Effector memory CD8-positive, alpha-beta T cell (primary cell): ENCODE data around the gene PLXNA4.

Experiments used
- ATAC-seq: fragments of 150-1000 bp; cut with Tn5 transposase; replicated peaks from 2 replicates; pipeline ENCODE4 v1.10.0; 2021; ENCODE audit warnings: mild to moderate bottlenecking, moderate library complexity
- DNase-seq, 3 experiments: peaks; one replicate each; pipeline ENCODE4 v3.0.0; 2021
- H3K27ac Mint-ChIP-seq, 2 donors: one replicate each; pipeline ENCODE4 v1.8.0; 2022; ENCODE audit warnings: mild to moderate bottlenecking in 2 of 2, mixed read lengths in 2 of 2, moderate library complexity in 2 of 2
- H3K27me3 Mint-ChIP-seq, 2 donors: one replicate each; pipeline ENCODE4 v1.8.0; 2022; ENCODE audit warnings: mixed read lengths in 2 of 2
- H3K36me3 Mint-ChIP-seq: one replicate; pipeline ENCODE4 v1.8.0; 2022; ENCODE audit warnings: mild to moderate bottlenecking, moderate library complexity, mixed read lengths; ENCODE audit not compliant: insufficient read depth
- H3K4me1 Mint-ChIP-seq, 2 donors: one replicate each; pipeline ENCODE4 v1.8.0; 2022; ENCODE audit warnings: low read depth in 2 of 2, mixed read lengths in 2 of 2
- H3K4me3 Mint-ChIP-seq, 2 donors: one replicate each; pipeline ENCODE4 v1.8.0; 2022; ENCODE audit warnings: mild to moderate bottlenecking in 2 of 2, mixed read lengths in 2 of 2, moderate library complexity in 2 of 2
- H3K9me3 Mint-ChIP-seq, 2 donors: one replicate each; pipeline ENCODE4 v1.8.0; 2022; ENCODE audit warnings: mixed read lengths in 2 of 2

PLXNA4 gene

DNA sequence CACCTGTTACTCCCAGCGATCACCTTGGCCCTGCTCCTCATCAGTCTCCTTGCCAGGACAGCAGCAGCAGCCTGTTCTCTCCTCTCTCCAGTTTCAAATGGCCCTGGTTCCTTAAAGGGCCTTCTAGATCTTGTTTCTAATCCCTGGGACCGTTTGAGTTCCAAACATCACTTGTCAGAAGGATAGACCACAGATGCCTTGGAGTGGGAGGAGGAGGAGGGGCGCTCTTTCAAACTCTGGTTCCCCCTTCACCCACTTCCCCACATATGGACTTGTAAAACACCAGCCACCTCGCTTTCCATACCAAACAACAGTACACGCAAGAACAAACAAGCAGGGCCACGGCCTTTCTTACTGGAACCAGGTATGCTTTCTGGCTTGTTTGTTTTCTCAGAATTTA is 104.8 kb downstream of the PLXNA4 start:
- Mint-ChIP-seq H3K27ac (no peak overlapping the region), H3K4me3 (no peak overlapping the region), H3K4me1 (peaks cover 10 to 17% of the 10 kb centered on the region in 2 donors), H3K9me3 (no peaks in the 10 kb centered on the region), H3K27me3 (peaks cover 44 to 89% of the 10 kb centered on the region in 2 donors), H3K36me3 (peaks cover 6% of the 10 kb centered on the region)
- ATAC-seq (no peak), DNase-seq (no peak)

DNA sequence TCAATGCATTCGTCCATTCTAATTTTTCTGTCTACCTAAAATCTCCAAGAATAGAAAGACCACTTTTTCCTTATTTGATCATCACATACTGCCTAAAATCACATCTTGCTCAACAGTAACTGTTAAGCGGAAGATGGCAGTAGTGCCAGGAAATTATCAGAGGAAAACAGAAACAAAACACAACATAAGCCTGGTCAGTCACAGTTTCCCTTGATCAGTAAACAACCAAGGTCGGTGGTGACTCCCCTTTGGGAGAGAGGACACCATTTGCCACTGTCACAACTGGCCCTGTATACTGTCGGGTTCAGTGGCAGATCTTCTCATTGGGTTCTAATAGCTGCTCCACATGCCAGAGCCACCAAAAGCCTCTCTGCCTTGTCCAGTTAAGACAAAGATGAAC is 106.6 kb downstream of the PLXNA4 start:
- Mint-ChIP-seq H3K36me3 (peaks cover 6% of the 10 kb centered on the region), H3K27me3 (peaks cover 47 to 84% of the 10 kb centered on the region in 2 donors), H3K27ac (no peak overlapping the region), H3K9me3 (no peaks in the 10 kb centered on the region), H3K4me3 (no peak overlapping the region), H3K4me1 (peaks cover 10 to 18% of the 10 kb centered on the region in 2 donors)
- no peak for ATAC-seq
- no peak for DNase-seq

DNA sequence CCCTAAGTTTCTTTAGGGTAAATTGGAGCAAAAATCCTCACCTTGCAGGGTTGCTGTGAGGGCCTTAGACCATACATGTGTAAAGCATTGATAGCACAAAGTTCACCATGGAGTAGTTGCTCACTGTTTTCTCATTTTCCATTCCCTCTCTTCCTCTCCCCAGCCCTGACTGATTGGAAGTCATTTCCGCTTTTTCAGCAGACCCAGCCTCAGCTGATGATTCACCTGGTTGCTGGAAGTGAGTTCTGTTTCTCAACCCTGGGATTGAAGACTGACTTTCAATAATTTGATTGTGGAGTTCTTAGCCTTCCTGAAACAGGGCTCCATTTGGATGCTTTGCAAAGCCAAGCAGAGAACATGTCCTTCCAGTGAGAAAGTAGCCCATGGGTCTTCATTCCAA is 107.0 kb downstream of the PLXNA4 start:
- H3K4me3 Mint-ChIP-seq = no peak overlapping the region
- ATAC-seq (no peak), DNase-seq (no peak)
- H3K27me3 Mint-ChIP-seq = peaks cover 47 to 83% of the 10 kb centered on the region in 2 donors
- H3K4me1 Mint-ChIP-seq = peaks cover 7 to 14% of the 10 kb centered on the region in 2 donors
- H3K27ac Mint-ChIP-seq = no peak overlapping the region
- H3K9me3 Mint-ChIP-seq = no peaks in the 10 kb centered on the region
- peaks cover 6% of the 10 kb centered on the region for H3K36me3 Mint-ChIP-seq

DNA sequence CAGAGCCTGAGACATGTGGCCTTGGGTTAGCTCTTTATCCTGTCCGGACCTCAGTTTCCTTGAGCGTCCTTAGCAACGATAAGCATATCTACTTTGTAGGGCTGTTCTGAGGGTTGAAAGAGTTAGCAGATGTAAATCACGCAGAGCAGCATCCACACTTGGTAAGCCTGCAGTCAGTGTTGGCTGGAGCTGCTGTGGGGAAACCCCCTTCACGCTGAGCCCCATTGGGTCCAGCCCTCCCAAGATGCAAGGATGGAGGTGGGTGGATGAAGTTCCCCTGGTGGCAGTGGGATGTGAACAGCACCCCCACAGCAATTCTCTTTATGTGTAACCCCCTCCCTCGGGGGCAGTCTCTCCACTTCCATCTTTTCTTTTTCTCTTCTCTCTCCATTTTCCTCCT is 109.9 kb downstream of the PLXNA4 start:
- no peaks in the 10 kb centered on the region for H3K9me3 Mint-ChIP-seq
- peaks cover 23 to 54% of the 10 kb centered on the region in 2 donors for H3K27me3 Mint-ChIP-seq
- no peak for DNase-seq
- H3K4me3 Mint-ChIP-seq = no peak overlapping the region
- H3K27ac Mint-ChIP-seq = no peak overlapping the region
- peaks cover 6% of the 10 kb centered on the region for H3K36me3 Mint-ChIP-seq
- ATAC-seq = peak; percentile 41
- peaks cover 7 to 19% of the 10 kb centered on the region in 2 donors for H3K4me1 Mint-ChIP-seq

DNA sequence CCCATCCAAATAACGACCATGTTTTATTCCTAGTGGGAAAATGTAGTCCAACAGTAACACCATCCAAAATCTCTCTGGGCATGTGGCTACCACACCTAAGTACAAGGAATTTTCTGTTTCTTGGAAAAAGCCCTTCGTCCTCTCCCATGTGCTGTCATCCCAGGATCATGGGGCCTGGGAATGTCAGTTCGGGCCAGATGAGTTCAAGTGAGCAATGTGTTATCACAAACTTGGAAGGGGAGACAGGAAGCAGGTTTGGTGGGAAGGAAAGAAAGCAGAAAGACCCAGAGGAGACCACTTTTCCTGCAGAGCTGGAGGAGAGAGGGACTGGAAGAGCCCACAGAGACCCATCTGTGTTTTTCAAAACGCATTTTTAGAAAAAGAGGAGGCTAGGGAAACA is 110.8 kb downstream of the PLXNA4 start:
- DNase-seq (no peak), ATAC-seq (no peak)
- peaks cover 6% of the 10 kb centered on the region for H3K36me3 Mint-ChIP-seq
- H3K4me1 Mint-ChIP-seq = peaks cover 16 to 28% of the 10 kb centered on the region in 2 donors
- no peak overlapping the region for H3K27ac Mint-ChIP-seq
- peaks cover 19 to 46% of the 10 kb centered on the region in 2 donors for H3K27me3 Mint-ChIP-seq
- H3K4me3 Mint-ChIP-seq = no peak overlapping the region
- H3K9me3 Mint-ChIP-seq = no peaks in the 10 kb centered on the region

DNA sequence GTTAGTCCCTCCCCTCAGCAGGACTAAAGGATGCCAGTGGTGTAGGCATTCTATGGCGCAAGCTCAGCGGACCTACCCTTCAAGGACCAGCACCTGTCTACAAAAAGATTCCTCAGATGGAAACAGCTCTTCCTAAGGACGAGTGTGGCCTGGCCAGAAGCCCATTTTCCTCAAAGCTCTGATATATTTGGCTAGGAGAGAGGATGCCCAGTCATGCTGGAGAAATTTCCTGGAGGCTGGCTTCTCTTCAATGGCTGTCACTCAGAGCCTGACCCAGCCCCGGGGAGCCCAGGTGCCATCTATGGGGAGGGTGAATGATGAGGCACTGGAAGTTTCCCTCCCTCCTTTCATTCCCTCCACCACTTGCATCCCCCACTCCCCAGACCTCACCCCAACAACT is 111.5 kb downstream of the PLXNA4 start:
- ATAC-seq (no peak), DNase-seq (no peak)
- H3K27me3 Mint-ChIP-seq = peaks cover 19 to 39% of the 10 kb centered on the region in 2 donors
- H3K27ac Mint-ChIP-seq = no peak overlapping the region
- no peak overlapping the region for H3K4me3 Mint-ChIP-seq
- H3K36me3 Mint-ChIP-seq = peaks cover 6% of the 10 kb centered on the region
- no peaks in the 10 kb centered on the region for H3K9me3 Mint-ChIP-seq
- H3K4me1 Mint-ChIP-seq = peaks cover 16 to 29% of the 10 kb centered on the region in 2 donors

GRCh38 chr7:132463922-132464321 is 112.3 kb downstream of the PLXNA4 start:
- Mint-ChIP-seq H3K4me1 (peaks cover 16 to 29% of the 10 kb centered on the region in 2 donors), H3K27me3 (peaks cover 12 to 31% of the 10 kb centered on the region in 2 donors), H3K27ac (no peak overlapping the region), H3K4me3 (no peak overlapping the region), H3K9me3 (no peaks in the 10 kb centered on the region), H3K36me3 (peaks cover 6% of the 10 kb centered on the region)
- ATAC-seq (no peak), DNase-seq (no peak)

DNA sequence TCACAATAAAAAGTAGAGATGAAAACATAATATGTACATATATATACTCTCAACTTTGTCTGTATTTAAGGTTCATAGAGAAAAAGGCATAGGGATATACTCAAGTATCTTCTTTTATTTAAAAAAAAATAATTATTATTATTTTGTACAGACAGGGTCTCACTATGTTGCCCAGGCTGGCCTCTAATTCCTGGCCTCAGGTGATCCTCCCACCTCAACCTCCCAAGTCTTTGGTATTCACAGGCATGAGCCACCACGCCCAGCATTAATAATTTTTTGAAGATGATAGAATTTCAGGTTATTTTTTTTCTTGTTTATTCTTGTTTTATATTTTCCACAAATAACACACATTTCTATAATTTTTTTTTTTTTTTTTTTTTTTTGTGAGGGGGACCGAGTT is 113.8 kb downstream of the PLXNA4 start:
- no peak overlapping the region for H3K4me3 Mint-ChIP-seq
- ATAC-seq (no peak), DNase-seq (no peak)
- no peak overlapping the region for H3K27ac Mint-ChIP-seq
- peaks cover 18 to 29% of the 10 kb centered on the region in 2 donors for H3K4me1 Mint-ChIP-seq
- H3K9me3 Mint-ChIP-seq = no peaks in the 10 kb centered on the region
- H3K36me3 Mint-ChIP-seq = no peaks in the 10 kb centered on the region
- peaks cover 9 to 17% of the 10 kb centered on the region in 2 donors for H3K27me3 Mint-ChIP-seq

DNA sequence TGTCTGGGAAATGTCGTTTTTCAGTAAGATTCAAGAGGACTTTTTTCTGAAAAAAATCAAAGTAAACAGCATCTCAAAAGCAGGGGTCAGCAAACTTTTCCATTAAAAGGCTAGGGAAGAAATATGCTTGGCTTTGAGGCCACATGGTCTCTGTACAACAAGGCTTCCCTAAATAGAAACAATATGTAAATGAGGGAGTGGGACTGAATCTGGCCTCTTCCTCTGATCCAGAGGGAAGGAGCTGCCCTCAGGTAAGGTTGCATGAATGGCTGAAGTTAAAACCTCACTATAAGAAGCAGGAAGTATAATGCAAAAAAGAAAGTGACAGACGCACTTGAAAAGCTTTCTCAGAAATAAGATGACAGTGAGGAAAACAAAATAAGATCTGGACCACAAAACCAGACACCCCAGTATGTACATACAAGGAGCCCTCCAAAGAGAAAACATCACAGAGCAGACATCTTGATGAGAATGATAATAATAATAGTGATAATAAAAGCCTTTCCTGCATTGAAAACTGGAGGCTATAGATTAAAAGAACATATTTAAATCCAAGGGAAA is 115.2 kb downstream of the PLXNA4 start:
- Mint-ChIP-seq H3K4me1 (peaks cover 19 to 26% of the 10 kb centered on the region in 2 donors), H3K27ac (peak overlapping the region; percentile 45 to 90), H3K27me3 (peaks cover 0 to 3% of the 10 kb centered on the region in 2 donors)

DNA sequence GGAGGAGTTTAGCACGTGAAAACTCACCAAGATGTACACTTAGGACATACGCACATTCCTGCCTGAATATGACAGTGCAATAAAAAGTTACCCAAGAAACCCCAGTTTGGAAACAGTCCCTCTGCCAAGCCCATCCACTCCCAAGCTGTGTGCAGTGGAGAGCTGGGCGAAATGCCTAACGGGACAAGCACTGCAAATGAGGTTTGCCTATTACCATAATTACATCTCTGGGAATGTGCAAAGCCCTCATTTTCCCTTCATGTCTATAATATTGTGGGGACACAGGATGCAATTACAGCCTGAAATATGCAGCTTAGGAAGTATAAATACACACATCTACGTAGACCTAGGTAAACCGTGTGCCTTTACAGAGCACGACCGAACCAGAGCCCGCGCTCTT is 117.5 kb downstream of the PLXNA4 start:
- no peaks in the 10 kb centered on the region for H3K9me3 Mint-ChIP-seq
- peaks cover 41 to 48% of the 10 kb centered on the region in 2 donors for H3K4me1 Mint-ChIP-seq
- no peaks in the 10 kb centered on the region for H3K27me3 Mint-ChIP-seq
- H3K36me3 Mint-ChIP-seq = no peaks in the 10 kb centered on the region
- ATAC-seq = no peak
- H3K27ac Mint-ChIP-seq = peak overlapping the region in 1 of 2 donors; percentile 82
- no peak for DNase-seq
- H3K4me3 Mint-ChIP-seq = no peak overlapping the region

More for the DNA sequence above, 115.2 kb downstream of the PLXNA4 start:
- ATAC-seq (peak; percentile 90), DNase-seq (no peak)
- Mint-ChIP-seq H3K36me3 (no peaks in the 10 kb centered on the region), H3K4me3 (peak overlapping the region; percentile 25 to 60), H3K9me3 (no peaks in the 10 kb centered on the region)

DNA sequence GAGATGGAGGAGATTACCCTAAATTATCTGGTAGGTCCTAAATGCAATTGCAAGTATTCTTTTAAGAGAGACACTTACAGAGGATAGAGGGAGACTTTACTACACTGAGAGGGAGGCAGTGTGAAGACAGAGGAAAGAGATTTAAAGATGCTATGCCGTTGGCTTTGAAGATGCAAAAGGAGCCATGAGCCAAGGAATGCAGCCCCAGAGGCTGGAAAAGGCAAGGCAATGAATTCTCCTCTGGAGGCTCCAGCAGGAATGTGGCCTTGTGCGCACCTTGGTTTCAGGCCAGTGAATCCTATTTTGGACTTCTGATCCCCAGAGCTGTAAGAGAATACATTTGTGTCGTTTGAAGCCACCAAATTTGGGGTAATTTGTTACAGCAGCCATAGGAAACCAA is 118.6 kb downstream of the PLXNA4 start:
- peaks cover 49 to 56% of the 10 kb centered on the region in 2 donors for H3K4me1 Mint-ChIP-seq
- DNase-seq = no peak
- H3K27me3 Mint-ChIP-seq = no peaks in the 10 kb centered on the region
- H3K36me3 Mint-ChIP-seq = no peaks in the 10 kb centered on the region
- H3K27ac Mint-ChIP-seq = no peak overlapping the region
- ATAC-seq = no peak
- no peaks in the 10 kb centered on the region for H3K9me3 Mint-ChIP-seq
- H3K4me3 Mint-ChIP-seq = no peak overlapping the region

GRCh38 chr7:132456418-132456817 is 119.9 kb downstream of the PLXNA4 start:
- H3K36me3 Mint-ChIP-seq = no peaks in the 10 kb centered on the region
- H3K27ac Mint-ChIP-seq = peak overlapping the region in 1 of 2 donors; percentile 52
- H3K9me3 Mint-ChIP-seq = no peaks in the 10 kb centered on the region

DNA sequence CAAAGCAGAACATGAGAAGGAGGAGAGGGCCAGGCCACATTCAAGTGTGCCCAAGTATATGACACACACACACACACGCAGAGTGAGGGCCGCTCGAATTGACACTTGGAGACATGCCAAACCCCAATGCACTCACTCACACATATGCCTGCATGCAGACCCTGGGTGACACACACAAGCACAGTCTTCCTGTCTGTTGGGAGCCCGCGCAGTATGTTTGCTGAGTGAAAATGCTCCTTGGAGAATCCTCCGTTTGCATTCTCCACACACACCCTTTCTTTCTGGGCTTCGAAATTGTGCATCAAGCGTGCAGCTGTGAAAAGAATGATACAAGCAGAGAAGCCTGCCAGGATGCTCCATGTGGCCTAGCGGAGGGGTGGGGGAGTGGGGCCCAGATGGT is 120.9 kb downstream of the PLXNA4 start:
- H3K36me3 Mint-ChIP-seq = peaks cover 3% of the 10 kb centered on the region
- peaks cover 0 to 2% of the 10 kb centered on the region in 2 donors for H3K9me3 Mint-ChIP-seq
- H3K4me3 Mint-ChIP-seq = peak overlapping the region; percentile 49 to 61

More at GRCh38 chr7:132456418-132456817, 119.9 kb downstream of the PLXNA4 start:
- no peak for DNase-seq
- Mint-ChIP-seq H3K4me3 (no peak overlapping the region), H3K27me3 (no peaks in the 10 kb centered on the region), H3K4me1 (peaks cover 57 to 58% of the 10 kb centered on the region in 2 donors)
- ATAC-seq = no peak

DNA sequence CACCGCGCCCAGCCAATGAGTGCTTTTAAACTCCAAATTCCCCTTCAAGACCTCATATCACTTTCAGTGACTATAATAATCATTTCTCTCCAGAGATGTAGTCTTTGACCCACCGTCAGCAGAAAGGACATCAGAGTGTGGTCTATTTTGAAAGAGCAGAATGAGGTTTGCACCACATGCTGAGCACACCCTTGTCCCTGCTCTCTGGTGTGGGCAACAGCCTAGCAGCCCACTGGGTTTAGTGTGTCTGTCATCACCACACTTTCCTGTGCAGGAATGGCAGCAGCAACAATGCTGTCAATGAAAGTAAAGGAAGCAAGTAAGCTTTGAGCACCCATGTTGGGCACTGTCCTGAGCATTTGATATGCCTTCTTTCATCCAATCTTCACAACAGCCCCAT is 122.4 kb downstream of the PLXNA4 start:
- H3K27ac Mint-ChIP-seq = peak overlapping the region; percentile 4 to 84
- no peak for DNase-seq
- H3K4me3 Mint-ChIP-seq = peak overlapping the region; percentile 51 to 61
- no peaks in the 10 kb centered on the region for H3K27me3 Mint-ChIP-seq
- peaks cover 0 to 2% of the 10 kb centered on the region in 2 donors for H3K9me3 Mint-ChIP-seq
- H3K4me1 Mint-ChIP-seq = peaks cover 68 to 71% of the 10 kb centered on the region in 2 donors
- peak; percentile 8 for ATAC-seq
- peaks cover 3% of the 10 kb centered on the region for H3K36me3 Mint-ChIP-seq

More for the DNA sequence above, 120.9 kb downstream of the PLXNA4 start:
- DNase-seq (peak in 2 of 3 experiments; percentile 29 to 44), ATAC-seq (peak; percentile 48)
- Mint-ChIP-seq H3K4me1 (peaks cover 58 to 59% of the 10 kb centered on the region in 2 donors), H3K27ac (peak overlapping the region in 1 of 2 donors; percentile 11), H3K27me3 (no peaks in the 10 kb centered on the region)
